ENCODE results near the gene HPCAL4. TPM values are rescaled to one million over a fixed set of nuclear protein-coding genes. Genes with fewer than 3 reads are reported as not detected.

HPCAL4 gene
- total and polyA plus RNA-seq, 9 of the 15 experiments (the other 6 are each of a cell fraction or from before 2014, with no cell fraction given) = 0.01 to 0.04 (median 0.04) TPM; not detected in 4

- peak; percentile 52; the same call in 1 of the 2 replicates for TF ChIP-seq ZNF395 (CRISPR knock-in tag; IDR thresholded peaks at IDR 0.05)
- no peak for TF ChIP-seq TAL1 (IDR thresholded peaks at IDR 0.05)
- no peak for TF ChIP-seq ZNF583 (CRISPR knock-in tag; IDR thresholded peaks at IDR 0.05)
- TF ChIP-seq ZNF232 (CRISPR knock-in tag; IDR thresholded peaks at IDR 0.05) = no peak
- no peak for TF ChIP-seq AFF1 (IDR thresholded peaks at IDR 0.05; ENCODE audit: low read depth in 1 of 2, partially characterized antibody in 2 of 2)
- TF ChIP-seq TBP (optimal IDR thresholded peaks at IDR 0.05; ENCODE audit: low read depth, low read length) = no peak
- peak; percentile 37; the same call in 1 of the 2 replicates for TF ChIP-seq ZNF589 (CRISPR knock-in tag; IDR thresholded peaks at IDR 0.05; ENCODE audit: low read depth)
- peak; percentile 54; the same call in 1 of the 2 replicates for TF ChIP-seq ZNF175 (CRISPR knock-in tag; IDR thresholded peaks at IDR 0.05; ENCODE audit: low read depth)
- TF ChIP-seq ZNF253 (CRISPR knock-in tag; conservative IDR thresholded peaks at IDR 0.05) = no peak
- TF ChIP-seq CBX5 (IDR thresholded peaks at IDR 0.05; ENCODE audit: borderline replicate concordance, low read depth) = no peak
- TF ChIP-seq KDM1A (IDR thresholded peaks at IDR 0.05) = no peak
- no peak for TF ChIP-seq HOXB6 (CRISPR knock-in tag; IDR thresholded peaks at IDR 0.05; ENCODE audit: borderline replicate concordance)
- no peak for TF ChIP-seq ZNF77 (CRISPR knock-in tag; IDR thresholded peaks at IDR 0.05)
- no peak for TF ChIP-seq ETS1 (conservative IDR thresholded peaks at IDR 0.05; ENCODE audit: control insufficient read depth, low read depth, low read length)
- TF ChIP-seq, protein P1, sequence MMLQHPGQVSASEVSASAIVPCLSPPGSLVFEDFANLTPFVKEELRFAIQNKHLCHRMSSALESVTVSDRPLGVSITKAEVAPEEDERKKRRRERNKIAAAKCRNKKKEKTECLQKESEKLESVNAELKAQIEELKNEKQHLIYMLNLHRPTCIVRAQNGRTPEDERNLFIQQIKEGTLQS (IDR thresholded peaks at IDR 0.05) = peak; percentile 46; the same call in 1 of the 2 replicates
- TF ChIP-seq, protein P1 (CRISPR knock-in tag; conservative IDR thresholded peaks at IDR 0.05) = no peak
- TF ChIP-seq CBFB (CRISPR knock-in tag; IDR thresholded peaks at IDR 0.05) = no peak
- no peak for TF ChIP-seq FOXA3 (CRISPR knock-in tag; conservative IDR thresholded peaks at IDR 0.05 in 1 of 2, IDR thresholded peaks at IDR 0.05 in 1 of 2)
- no peak for TF ChIP-seq HNRNPUL1 (IDR thresholded peaks at IDR 0.05; ENCODE audit: low read length)
- TF ChIP-seq ZSCAN29 (IDR thresholded peaks at IDR 0.05) = no peak
Measured at GRCh38 chr1:39676948-39677548, 14.2 kb downstream of the HPCAL4 start (continued).
